Occipital lobe (tissue), 2 donors: Measurements from ENCODE around the gene GLRX3. TPM values are rescaled to one million over a fixed set of nuclear protein-coding genes. Genes with fewer than 3 reads are reported as not detected.
"Not testable (repeated sequence)": the region's sequence is repeated elsewhere in the genome, so short reads cannot be mapped to it uniquely, and the experiment has no call there.

Source experiments
- DNase-seq: peaks from one replicate; lab custom pipeline; 2025; lab: John Stamatoyannopoulos, UW
- total RNA-seq: library from RNA; depleted of rRNA; stranded (reverse); fragments of >200 nt; gene quantifications from one replicate; pipeline ENCODE4 v1.2.3, GENCODE V29; 2014

GLRX3 gene
- total RNA-seq, 1 donor from 2014 or later: 49.0 TPM

DNA sequence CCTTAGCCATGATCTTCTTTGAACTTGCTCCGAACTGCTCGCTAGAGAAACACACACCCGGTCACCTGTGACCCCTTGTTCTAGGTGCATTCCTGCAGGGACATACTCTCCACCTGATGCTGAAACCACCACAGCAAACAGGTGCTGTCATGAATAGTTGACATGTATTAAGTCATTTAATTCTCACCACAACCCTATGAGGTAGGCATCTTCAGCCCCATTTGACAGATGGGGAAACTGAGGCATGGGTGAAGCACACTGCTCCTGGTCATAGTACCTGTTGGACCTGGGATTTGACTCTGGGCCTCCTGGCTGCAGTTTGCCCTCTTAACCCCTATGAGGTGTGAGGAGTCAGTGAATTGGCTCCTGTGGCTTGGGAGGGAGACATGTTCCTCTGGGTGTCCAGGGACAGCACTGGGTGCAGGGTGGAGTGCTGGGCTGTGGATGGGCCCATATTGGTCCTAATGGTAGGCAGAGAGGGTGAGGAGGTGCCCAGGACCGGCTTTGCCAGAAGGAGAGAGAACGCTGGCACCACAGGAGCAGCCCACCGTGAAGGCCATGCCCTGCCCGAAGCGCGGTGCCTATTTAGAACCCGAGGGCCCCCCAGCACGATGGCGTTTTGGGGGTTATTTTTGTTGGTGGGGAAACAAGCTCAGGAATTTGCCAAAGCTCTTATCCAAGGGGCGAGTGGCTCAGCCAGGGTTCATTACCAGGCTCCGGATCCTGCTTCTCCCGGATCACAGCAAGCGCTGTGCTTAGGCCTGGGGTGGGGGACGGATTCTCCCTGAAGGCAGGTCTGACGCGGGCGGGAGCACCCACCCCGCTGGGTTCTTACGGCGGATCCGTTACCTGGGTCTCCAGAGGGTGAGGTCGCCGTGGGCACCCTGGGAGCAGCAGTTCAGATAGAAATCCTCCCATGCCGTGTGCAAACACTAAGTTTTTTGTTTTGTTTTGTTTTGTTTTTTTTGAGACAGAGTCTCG, 52.3 kb downstream of the GLRX3 start:
- DNase-seq: no peak

DNA sequence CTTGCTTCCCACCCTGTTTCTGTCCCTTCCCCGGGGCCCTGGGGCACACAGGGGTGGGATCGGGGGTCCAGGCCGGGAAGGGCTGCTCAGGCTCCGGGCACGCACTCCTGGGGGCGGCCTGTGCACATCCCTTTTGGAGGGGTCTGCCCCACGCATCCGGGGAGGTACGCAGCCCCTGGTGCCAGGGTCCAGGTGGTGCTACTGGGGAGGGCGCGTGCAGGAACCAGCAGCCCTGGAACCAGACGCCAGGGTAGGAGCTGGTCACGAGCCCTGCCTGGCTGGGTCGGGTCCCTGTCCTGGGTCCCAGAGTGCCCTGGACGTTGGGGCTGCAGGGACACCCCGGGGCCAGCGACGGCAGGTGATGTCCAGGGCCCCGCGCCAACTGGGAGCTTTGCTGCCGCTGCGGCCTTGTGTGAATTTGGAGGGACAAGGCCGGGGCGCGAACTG, 53.4 kb downstream of the GLRX3 start:
- DNase-seq: no peak

DNA sequence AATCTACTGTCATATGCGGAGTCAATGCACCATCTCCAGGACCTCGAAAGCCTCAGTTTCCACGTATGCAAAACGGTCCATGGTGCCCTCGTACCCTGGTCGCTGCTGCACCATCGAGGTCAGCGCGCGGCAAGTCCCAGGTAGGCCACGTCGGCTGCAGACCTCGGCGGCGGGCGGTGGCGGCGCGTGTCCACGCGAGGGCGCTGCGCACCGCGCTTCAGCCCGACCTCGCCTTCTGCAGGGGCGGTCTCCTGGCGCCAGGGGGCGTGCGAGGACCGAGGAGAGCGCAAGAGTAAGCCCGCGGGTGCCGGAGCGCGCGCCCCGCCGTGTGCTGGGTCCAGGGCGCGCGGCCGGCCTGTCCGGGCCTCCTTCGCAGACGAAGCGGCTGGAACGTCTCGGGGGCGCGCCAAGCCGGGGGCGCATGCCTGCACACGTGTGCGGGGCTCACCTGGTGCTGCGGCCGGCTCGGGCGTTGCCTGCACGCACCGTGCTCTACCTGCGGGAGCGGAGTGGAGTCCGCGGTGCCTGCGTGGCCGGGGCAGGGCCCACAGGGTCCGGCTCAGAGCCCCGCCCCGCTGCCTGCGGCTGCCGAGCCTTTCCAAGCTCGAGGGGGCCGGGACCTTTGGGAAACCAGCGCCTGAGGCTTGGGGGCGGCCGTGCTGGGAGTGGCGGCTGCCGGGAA, 54.0 kb downstream of the GLRX3 start:
- DNase-seq: peak; percentile 84

DNA sequence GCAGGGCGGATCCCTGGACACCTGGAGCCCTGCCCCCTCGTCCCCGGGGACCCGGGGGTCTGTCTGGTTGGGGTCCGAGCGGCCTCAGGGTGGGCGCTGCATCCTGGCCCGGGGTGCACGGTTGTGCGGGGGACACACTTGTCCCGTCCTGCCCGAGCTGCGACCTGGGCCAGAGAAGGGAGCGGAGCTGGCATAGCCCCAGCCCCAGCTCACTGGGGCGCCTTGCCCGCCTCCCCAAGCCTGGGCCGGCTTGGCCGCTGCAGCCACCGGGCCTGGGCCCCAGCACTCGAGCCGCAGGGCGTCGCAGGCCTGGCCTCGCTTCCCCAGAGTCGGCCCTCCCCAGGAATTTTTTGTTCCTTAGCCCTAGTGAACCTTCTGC, 54.5 kb downstream of the GLRX3 start:
- no peak for DNase-seq

DNA sequence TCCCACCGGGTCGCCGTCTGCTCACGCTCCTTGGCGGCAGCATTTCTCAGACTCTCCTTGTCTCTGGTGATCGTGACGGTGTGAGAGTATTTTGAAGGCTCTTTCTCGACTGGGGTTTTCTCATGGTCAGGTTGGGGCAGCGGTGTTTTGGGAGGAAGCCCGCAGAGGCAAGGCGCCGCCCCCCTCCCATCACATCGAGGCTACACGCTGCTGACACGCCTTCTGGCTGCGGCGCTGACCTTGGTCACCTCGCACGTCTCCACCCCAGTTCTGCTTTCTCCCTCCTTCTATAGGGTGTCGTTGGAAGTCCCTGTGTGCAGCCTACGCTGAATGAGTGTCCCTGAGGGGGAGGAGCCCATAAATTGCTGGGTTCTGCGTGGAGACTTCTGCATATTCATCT, 55.2 kb downstream of the GLRX3 start:
- DNase-seq: no peak

DNA sequence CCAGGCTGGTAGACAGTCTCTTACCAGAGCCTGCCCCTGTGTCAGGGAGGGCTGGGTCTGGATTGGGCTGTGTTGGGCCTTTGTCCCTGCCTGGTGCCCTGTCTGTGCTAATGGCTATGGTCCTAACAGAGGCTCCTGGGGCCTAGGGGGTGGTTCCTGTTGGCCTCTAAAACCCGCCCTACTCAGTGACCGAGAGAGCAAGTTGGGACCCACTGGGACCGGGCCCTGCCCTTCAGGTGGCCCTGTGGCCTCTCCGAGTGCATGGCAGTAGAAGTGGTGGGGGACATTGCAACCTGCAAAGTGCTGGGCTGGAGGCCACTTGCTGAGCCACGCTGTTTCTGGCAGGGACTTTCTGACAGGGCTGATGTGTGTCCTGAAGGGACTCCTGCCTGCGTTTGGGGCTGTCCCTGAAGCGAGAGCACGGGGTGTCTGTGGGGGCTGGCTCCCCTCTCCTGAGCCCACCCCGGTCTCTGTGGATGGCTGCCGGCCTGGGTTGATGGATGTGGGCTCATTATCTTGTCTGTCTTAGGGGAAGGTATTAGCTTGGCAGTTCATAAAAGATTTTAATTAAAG, 56.2 kb downstream of the GLRX3 start:
- DNase-seq: no peak

DNA sequence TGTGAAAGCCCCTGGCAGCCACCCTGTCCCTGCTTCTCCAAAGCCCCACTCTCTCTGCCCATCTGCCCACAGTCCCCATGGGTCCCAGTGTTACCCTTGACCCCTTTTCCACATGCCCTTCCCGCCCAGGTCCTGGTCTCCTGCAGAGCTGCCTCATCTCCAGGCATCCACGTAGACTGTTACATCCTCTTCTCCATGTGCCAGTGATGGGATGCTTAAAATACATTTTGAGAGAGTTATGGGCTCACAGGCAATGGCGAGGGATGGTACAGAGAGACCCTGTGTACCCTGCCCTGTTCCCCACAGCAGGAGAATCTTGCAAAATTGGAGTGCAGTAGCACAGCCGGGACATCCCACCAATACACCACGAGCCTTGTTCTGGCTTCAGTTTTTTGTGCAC, 56.8 kb downstream of the GLRX3 start:
- no peak for DNase-seq

DNA sequence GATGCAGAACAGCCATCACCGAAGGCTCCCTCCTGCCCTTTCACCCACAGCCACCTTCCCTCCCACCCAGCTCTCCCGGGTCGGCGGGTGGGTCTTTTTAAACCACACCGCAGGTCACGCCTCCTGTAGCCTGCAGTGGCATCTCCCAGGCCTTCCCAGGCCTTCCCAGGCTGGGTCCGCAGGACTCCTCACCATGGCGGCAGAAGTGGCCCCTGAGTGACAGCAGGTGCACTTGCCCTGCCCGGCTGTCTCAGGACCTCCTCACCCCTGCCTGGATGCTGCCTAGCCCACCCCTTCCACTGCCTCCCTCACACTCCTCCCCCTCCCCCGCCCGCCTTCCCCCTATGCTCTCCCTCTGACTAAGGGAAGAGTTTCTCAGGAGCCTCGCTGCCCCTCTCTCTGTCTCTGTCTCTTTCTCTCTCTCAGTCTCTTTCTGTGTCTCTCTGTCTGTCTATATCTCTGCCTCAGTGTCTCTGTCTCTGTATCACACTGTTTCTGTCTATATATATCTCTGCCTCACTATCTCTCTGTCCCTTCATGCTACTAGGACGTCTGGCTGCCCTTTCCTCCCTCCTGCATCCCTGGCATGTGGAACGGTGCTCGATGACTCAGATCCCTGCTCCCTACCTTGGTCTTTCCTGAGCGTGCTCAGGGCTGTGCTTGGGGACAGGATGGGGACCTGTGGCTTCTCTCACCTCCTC, 57.5 kb downstream of the GLRX3 start:
- no peak for DNase-seq

DNA sequence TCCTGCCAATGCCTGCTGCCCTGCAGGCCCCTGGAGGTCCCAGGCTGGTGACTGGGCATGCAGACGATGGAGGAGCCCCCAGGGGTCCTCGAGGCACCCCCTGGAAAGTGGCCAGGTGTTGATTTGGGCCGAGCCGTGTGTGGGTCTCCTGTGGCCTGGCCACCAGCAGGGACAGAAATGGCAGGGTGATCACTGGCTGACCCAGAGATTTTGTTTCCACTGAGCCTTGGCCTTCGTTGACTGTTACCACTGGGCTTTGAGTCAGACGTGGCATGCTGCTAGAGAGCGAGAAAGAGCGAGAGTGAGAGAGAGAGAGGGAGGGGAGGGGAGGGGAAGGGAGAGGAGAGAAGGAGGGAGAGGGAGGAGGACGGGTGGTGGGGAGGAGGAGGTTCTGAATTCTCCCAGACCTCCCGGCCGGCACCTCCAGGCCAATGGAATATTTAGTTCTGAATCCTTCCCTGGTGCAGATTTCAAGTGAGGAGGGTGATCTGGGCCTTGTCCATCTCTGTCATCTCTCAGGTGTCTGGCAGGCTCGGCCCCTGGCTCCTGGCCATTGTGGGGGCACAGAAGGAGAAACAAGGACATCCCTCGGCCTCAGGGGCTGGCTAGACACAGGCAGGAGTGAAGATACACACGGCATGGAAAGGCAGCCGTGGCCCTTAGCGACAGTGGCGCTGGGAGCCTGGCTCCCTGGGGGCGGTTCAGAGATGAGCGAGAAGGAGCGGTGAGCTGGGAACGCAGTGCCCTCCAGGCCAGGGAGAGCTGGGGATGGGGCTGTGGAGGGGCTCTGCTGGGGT, 58.2 kb downstream of the GLRX3 start:
- DNase-seq: no peak

DNA sequence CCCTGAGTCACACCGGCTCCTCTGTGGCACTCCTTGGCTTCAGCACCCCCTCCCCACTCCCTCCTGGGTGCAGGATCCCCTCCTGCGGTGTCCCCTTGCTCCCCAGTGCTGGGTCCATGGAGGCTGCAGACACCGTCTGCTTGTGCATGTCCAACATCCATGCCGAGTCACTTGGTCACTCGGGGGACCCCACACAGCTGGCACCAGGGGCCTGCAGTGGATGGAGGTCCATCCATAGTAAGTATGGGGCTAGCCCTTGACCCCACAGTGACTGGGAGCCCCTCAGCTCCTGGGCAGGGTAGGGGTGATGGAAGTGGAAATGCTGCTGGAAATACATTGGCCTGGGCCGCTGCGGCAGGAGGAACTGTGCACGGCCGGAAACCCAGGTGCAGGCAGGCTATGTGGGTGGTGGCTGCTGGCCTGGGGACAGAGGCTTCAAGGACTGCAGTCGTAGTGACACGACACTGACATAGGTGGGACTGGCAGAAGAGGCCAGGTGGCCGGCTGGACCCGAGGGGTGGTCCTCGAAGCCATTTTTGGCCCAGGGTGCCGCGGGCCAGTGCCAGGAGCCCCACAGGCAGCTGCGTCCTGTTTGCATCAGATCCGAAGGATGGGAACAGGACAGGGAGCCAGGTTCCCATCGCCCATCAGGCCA, 58.9 kb downstream of the GLRX3 start:
- DNase-seq: no peak

DNA sequence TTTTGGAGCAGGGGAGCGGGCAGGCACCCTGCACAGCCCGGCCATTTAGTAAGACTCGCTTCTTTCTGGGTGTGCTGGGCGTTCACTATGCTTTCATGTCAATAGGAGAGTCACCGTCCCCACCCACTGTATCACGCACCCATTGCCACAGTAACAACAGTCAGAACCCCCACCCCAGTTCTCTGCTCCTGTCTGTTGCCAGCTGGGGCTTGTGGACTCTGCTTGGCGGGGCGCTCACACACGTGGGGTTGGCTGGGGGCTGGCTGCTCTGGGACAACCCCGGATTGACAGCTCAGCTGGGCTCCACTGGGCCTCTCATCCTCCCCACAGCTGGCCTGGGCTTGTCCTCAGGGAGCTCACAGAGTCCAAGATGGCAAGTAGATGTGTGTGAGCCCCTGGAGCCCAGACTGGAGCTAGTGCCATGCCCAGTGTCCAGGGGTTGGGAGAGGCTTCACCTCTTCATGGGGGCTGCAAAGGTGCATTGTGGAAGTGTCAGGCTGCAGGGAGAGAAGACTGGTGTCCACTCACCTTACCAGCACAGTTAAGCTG, 59.6 kb downstream of the GLRX3 start:
- DNase-seq: no peak

DNA sequence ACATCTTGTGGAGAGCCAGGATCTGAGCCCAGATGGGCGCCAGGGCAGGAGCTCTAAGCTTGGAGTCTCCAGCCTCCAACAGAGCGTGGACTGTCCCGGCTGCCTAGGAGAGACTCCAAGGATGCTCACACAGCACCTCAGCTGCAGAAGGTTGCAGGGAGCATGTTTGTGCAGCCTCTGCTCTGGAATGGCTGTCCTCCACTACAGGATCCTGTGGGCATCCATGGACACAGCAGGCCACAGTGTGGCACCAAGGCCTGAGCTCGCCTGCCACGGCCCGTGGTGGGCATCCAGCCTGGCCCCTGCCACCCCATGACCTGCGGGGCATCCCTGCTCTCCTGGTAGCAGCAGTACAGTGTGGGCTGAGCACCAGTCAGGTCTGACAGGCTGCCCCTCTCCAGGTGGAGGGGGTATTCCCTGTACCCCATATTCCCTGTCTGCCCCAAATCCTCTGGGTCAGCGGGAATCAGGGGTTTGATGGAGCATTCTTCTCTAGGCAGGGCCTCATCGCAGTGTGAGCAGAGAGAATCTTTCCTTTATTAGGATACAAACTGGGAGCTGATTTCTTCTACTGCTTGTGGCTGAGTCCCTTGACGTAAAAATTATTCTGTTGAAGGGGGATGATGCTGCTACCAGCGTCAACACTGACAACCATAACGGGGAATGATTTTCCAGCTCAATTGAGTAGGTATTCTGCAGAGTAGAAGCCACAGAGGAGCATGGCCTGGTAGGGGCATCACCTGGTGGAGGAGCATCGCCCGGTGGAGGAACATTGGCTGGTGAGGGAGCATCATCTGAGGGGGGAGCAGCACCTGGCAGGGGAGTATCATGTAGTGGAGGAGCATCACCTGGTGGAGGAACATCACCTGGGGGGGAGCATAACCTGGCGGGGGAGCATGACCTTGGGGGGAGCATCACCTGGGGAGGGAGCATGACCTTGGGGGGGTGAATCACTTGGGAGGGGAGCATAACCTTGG, 60.6 kb downstream of the GLRX3 start:
- no peak for DNase-seq

DNA sequence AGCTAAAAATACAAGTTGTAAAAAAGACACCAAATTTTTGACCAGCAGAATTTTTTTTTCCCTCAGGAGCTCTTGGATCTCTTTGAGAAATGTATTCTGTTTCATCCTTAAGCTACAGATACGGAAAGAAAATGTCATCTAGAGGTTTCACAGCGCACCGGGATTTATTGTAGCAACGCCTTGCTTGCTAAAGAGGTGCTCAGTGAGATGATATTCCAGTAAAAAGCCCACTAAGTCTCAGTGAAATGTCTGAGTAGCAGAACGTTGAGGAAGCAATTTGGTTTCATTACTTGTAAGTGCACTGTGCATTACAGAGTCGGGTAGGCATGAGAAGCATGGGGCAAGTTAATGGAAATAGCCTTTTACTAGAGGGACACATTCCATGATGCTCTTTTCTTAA, 62.5 kb downstream of the GLRX3 start:
- DNase-seq: no peak

DNA sequence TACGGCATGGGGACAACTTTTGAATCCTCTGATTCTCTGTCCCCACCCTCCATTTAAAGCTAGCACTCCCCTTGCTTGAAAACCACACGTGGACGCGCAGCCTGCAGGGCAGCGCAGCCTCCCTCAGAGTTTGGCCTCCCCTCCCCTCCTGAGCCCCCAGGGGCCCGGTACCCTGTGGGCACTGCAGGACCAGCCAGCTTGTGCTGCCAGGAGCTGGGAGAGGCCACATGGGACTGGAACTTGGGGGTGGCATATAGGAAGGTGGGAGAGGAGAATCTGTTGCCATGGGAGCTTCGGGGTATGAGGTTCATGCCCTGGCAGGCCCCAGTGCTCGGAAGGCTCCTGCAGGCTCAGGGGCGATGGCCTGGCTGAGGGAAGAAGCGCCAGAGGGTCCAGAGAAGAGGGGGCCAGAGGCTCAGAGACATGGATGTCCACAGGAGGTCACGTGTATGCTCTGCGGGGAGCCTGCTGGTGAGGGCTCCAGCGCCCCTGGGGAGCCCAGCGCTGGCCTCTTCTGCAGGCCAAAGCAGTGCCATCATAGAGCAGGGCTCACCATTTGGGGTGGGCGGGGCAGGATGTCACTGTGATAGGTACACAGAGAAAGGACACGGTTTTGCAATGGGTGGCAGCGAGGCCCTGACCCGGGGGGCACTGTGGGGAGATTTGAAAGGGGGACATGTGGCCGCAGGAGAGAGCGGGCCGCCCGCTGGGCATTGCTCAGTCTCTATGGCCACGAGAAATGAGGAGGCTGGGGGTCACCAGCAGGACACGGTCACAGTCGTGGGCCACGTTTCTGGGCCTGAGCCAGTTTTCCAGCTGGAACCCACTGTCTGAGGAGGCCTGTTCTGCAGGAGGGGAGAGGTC, 64.2 kb downstream of the GLRX3 start:
- no peak for DNase-seq

DNA sequence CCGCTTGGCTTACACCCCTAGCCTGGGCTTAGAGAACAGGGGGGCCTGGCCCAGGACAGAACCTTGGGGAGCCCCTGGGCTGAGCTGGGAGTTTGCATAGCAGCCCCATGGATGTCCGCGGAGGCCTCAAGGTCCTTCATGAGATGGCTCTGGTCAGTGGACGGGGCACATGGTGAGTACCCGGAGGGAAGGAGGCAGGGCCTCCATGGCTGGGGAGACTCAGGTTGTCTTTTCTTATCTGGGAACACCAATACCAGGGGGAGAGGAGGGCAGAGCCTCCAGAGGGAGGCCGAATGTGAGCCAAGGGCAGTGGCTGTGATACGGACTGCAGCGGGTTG, 64.8 kb downstream of the GLRX3 start:
- no peak for DNase-seq

DNA sequence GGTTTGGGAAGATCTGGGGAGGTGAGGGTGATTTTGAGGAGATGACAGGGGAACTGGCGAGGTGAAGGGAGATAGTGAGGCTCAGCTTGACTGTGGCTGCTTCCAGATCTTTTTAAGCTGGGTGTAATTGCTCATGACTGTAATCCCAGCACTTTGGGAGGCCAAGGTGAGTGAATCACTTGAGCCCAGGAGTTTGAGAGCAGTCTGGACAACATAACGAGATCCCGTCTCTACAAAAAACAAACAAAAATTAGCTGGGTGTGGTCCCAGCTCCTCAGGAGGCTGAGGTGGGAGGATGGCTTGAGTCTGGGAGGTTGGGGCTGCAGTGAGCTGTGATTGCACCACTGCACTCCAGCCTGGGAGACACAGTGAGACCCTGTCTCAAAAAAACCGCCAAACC, 66.0 kb downstream of the GLRX3 start:
- DNase-seq: not testable (repeated sequence)

DNA sequence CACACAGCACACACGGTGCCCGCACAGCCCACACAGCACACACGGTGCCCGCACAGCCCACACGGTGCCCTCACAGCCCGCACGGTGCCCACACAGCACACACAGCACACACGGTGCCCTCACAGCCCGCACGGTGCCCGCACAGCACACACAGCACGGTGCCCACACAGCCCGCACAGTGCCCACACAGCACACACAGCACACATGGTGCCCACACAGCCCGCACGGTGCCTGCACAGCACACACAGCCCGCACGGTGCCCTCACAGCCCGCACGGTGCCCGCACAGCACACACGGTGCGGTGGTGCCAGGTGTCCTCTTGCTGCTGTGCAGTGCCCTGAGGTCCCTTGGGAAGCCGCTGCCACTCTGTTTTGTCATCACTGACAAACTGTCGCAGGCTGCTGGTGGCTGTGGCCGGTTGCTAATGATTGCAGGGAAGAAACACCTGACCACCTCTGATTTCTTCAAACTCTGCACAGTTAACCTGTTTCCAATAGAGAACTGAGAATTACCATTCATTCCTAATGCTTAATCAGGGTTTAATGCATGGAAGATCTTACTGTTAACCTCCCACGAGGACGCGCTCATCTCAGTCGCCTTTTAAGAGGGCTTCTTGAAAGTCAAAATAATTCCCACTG, 66.9 kb downstream of the GLRX3 start:
- no peak for DNase-seq

DNA sequence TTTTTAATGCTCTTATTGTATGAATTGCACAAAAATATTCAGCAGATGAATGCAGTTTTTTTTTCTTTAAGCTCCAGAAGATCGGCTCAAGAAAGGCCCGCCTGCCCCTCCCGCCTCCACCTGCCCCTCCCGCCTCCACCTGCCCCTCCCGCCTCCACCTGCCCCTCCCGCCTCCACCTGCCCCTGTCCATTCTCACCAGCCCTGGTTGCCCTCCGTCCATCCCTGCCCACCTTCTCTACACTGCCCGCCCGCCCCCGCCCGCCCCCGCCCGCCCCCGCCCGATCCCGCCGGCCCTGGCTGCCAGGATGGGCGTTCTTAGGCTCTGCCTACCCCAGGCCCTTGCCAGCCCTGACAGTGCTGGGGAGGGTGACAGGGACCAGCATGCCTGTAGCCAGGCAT, 67.4 kb downstream of the GLRX3 start:
- DNase-seq: no peak
